Measurements from ENCODE around the gene FBLN1. TPM values are rescaled to one million over a fixed set of nuclear protein-coding genes. Genes with fewer than 3 reads are reported as not detected.
"Not testable (repeated sequence)": the region's sequence is repeated elsewhere in the genome, so short reads cannot be mapped to it uniquely, and the experiment has no call there.

FBLN1 gene
- total RNA-seq, 1 donor from 2014 or later: 82.8 TPM

- Histone ChIP-seq H3K4me3 (no peak overlapping the region), H3K4me1 (peaks cover 4% of the 10 kb centered on the region), H3K36me3 (no peaks in the 10 kb centered on the region), H3K9me3 (replicated peaks) (no peaks in the 10 kb centered on the region), H3K27me3 (ENCODE audit: low read depth) (peaks cover 48% of the 10 kb centered on the region), H3K27ac (replicated peaks) (no peak overlapping the region)
- DNase-seq: no peak
- no peak for TF ChIP-seq CTCF (IDR thresholded peaks at IDR 0.05; ENCODE audit: borderline replicate concordance)
- intact Hi-C loops (cut with micrococcal nuclease): no loop called here
Observed at GRCh38 chr22:45586651-45587405, 84.1 kb downstream of the FBLN1 start.

GRCh38 chr22:45587638-45588505 lies 85.2 kb downstream of the FBLN1 start:
- no peaks in the 10 kb centered on the region for H3K36me3 ChIP-seq
- no peak for DNase-seq
- peaks cover 43% of the 10 kb centered on the region for H3K27me3 ChIP-seq (ENCODE audit: low read depth)
- intact Hi-C loops (cut with micrococcal nuclease): no loop called here
- no peak for TF ChIP-seq CTCF (IDR thresholded peaks at IDR 0.05; ENCODE audit: borderline replicate concordance)
- peaks cover 4% of the 10 kb centered on the region for H3K4me1 ChIP-seq
- H3K4me3 ChIP-seq: no peak overlapping the region
- H3K27ac ChIP-seq (replicated peaks): no peak overlapping the region
- H3K9me3 ChIP-seq (replicated peaks): no peaks in the 10 kb centered on the region

GRCh38 chr22:45589556-45589955 lies 86.9 kb downstream of the FBLN1 start:
- no peak for TF ChIP-seq CTCF (IDR thresholded peaks at IDR 0.05; ENCODE audit: borderline replicate concordance)
- Histone ChIP-seq H3K4me1 (no peaks in the 10 kb centered on the region), H3K9me3 (replicated peaks) (no peaks in the 10 kb centered on the region), H3K27ac (replicated peaks) (no peak overlapping the region), H3K27me3 (ENCODE audit: low read depth) (peaks cover 38% of the 10 kb centered on the region), H3K4me3 (no peak overlapping the region), H3K36me3 (no peaks in the 10 kb centered on the region)
- intact Hi-C loops (cut with micrococcal nuclease): no loop called here
- no peak for DNase-seq

GRCh38 chr22:45590262-45590661 lies 87.6 kb downstream of the FBLN1 start:
- Histone ChIP-seq H3K4me1 (no peaks in the 10 kb centered on the region), H3K9me3 (replicated peaks) (no peaks in the 10 kb centered on the region), H3K27ac (replicated peaks) (no peak overlapping the region), H3K27me3 (ENCODE audit: low read depth) (peaks cover 38% of the 10 kb centered on the region), H3K4me3 (no peak overlapping the region), H3K36me3 (no peaks in the 10 kb centered on the region)
- intact Hi-C loops (cut with micrococcal nuclease): no loop called here
- DNase-seq: no peak
- no peak for TF ChIP-seq CTCF (IDR thresholded peaks at IDR 0.05; ENCODE audit: borderline replicate concordance)

- H3K4me1 ChIP-seq; intact Hi-C loops (cut with micrococcal nuclease); H3K4me3 ChIP-seq; H3K36me3 ChIP-seq; DNase-seq; H3K27ac ChIP-seq (replicated peaks); H3K9me3 ChIP-seq (replicated peaks): not testable (repeated sequence)
- H3K27me3 ChIP-seq (ENCODE audit: low read depth): peaks cover 27% of the 10 kb centered on the region
Observed at GRCh38 chr22:45591633-45592213, 89.0 kb downstream of the FBLN1 start.

Measured in left ventricle myocardium inferior (tissue), 1 donor.